Liver (tissue), 9 donors: ENCODE data around the gene ROR1. TPM values are rescaled to one million over a fixed set of nuclear protein-coding genes. Genes with fewer than 3 reads are reported as not detected.

Source experiments
- DNase-seq: peaks from one replicate; pipeline ENCODE4 v3.0.0-alpha.2; 2017; ENCODE audit warnings: low spot score
- H3K27ac ChIP-seq, 2 donors: one replicate each; pipeline ENCODE4 v1.7.0; 2013; ENCODE audit warnings: inconsistent platforms in 2 of 2, low read length in 2 of 2, control low read depth in 1 of 2, low read depth in 1 of 2, mild to moderate bottlenecking in 1 of 2
- H3K27me3 ChIP-seq, 4 donors: one replicate each; pipeline versions ENCODE4 v1.6.1 to v1.7.0; 2013; ENCODE audit warnings: low read length in 3 of 4, inconsistent platforms in 1 of 4, mild to moderate bottlenecking in 1 of 4, moderate library complexity in 1 of 4; ENCODE audit not compliant: control insufficient read depth in 4 of 4, insufficient read depth in 4 of 4
- H3K36me3 ChIP-seq, 4 donors: one replicate each; pipeline versions ENCODE4 v1.6.1 to v1.7.0; 2013; ENCODE audit warnings: low read length in 3 of 4, mild to moderate bottlenecking in 3 of 4, low read depth in 1 of 4, moderate library complexity in 1 of 4; ENCODE audit not compliant: control insufficient read depth in 4 of 4, insufficient read depth in 3 of 4
- H3K4me1 ChIP-seq, 4 donors: one replicate each; pipeline versions ENCODE4 v1.6.1 to v1.7.0; 2013; ENCODE audit warnings: low read length in 3 of 4, mild to moderate bottlenecking in 3 of 4, moderate library complexity in 1 of 4; ENCODE audit not compliant: control insufficient read depth in 4 of 4, insufficient read depth in 4 of 4
- H3K4me3 ChIP-seq, 3 donors: one replicate each; pipeline versions ENCODE4 v1.6.1 to v1.7.0; 2013; ENCODE audit warnings: low read length in 3 of 3, control low read depth in 1 of 3, low read depth in 1 of 3, mild to moderate bottlenecking in 1 of 3
- H3K9ac ChIP-seq, 2 donors: one replicate each; pipeline ENCODE4 v1.7.0; 2013; ENCODE audit warnings: low read length in 2 of 2, mild to moderate bottlenecking in 2 of 2, moderate library complexity in 2 of 2, control low read depth in 1 of 2, low read depth in 1 of 2
- H3K9me3 ChIP-seq, 4 donors: one replicate each; pipeline versions ENCODE4 v1.6.1 to v1.7.0; 2013; ENCODE audit warnings: low read length in 3 of 4; ENCODE audit not compliant: control insufficient read depth in 4 of 4
- CTCF ChIP-seq: fragments of 150-350 bp; IDR thresholded peaks from 2 replicates; pipeline ENCODE4 v1.5.1; 2017; ENCODE audit warnings: improper control_type of control experiment, low read depth, low read length; ENCODE audit not compliant: missing input control
- EGR1 ChIP-seq, 2 donors: IDR thresholded peaks; 2 replicates each; pipeline ENCODE4 v1.6.1; 2016 to 2018; ENCODE audit warnings: antibody characterized with exemption in 2 of 2, low read depth in 2 of 2
- FOXA2 ChIP-seq: IDR thresholded peaks from 2 replicates; pipeline ENCODE4 v1.6.1; 2016; ENCODE audit warnings: antibody characterized with exemption
- GABPA ChIP-seq, 2 donors: IDR thresholded peaks in 1 of 2; conservative IDR thresholded peaks in 1 of 2; 2 replicates each; pipeline ENCODE4 v1.6.1; 2016; ENCODE audit warnings: antibody characterized with exemption in 2 of 2, mild to moderate bottlenecking in 1 of 2, moderate library complexity in 1 of 2
- HNF4A ChIP-seq, 2 donors: conservative IDR thresholded peaks; 2 replicates each; pipeline ENCODE4 v1.6.1; 2016; ENCODE audit warnings: antibody characterized with exemption in 2 of 2, mild to moderate bottlenecking in 2 of 2
- NR2F2 ChIP-seq: IDR thresholded peaks from 2 replicates; pipeline ENCODE4 v1.6.1; 2016; ENCODE audit warnings: antibody characterized with exemption
- RAD21 ChIP-seq, 2 donors: IDR thresholded peaks; 2 replicates each; pipeline ENCODE4 v1.6.1; 2016; ENCODE audit warnings: antibody characterized with exemption in 2 of 2, mild to moderate bottlenecking in 2 of 2
- RXRA ChIP-seq, 2 donors: IDR thresholded peaks; 2 replicates each; pipeline ENCODE4 v1.6.1; 2017 to 2018; ENCODE audit warnings: antibody characterized with exemption in 2 of 2, mild to moderate bottlenecking in 1 of 2
- SP1 ChIP-seq: IDR thresholded peaks from 2 replicates; pipeline ENCODE4 v1.6.1; 2018; ENCODE audit warnings: antibody characterized with exemption, mild to moderate bottlenecking
- TAF1 ChIP-seq: conservative IDR thresholded peaks from 2 replicates; pipeline ENCODE4 v1.6.1; 2016; ENCODE audit warnings: antibody characterized with exemption, mild to moderate bottlenecking
- YY1 ChIP-seq: IDR thresholded peaks from 2 replicates; pipeline ENCODE4 v1.6.1; 2016; ENCODE audit warnings: antibody characterized with exemption, mild to moderate bottlenecking
- ZBTB33 ChIP-seq: IDR thresholded peaks from 2 replicates; pipeline ENCODE4 v1.6.1; 2016; ENCODE audit warnings: antibody characterized with exemption
- WGBS: extraction: QIAGEN DNeasy Blood & Tissue Kit; methylation state at CpG from one replicate; pipeline ENCODE4 v1.1.7; 2013; 5-methylcytosine and 5-hydroxymethylcytosine counted together
- polyA plus RNA-seq, 2 donors: library from polyadenylated mRNA; stranded (reverse) in 1 of 2; unstranded in 1 of 2; fragments of 200-250 nt in 1 of 2; fragments of >200 nt in 1 of 2; fragmentation: Nextera tagmentation in 1 of 2; extraction: Ambion mirVana in 1 of 2; gene quantifications; one replicate each; pipeline versions ENCODE4 v1.2.1 to v1.2.3, GENCODE V29; 2013 to 2015
- total RNA-seq, 2 donors: library from RNA; depleted of rRNA; stranded (reverse); fragments of >200 nt; gene quantifications; one replicate each; pipeline ENCODE4 v1.2.3, GENCODE V29; 2014
- TF ChIP-seq, protein P1 (sequence below): IDR thresholded peaks from 2 replicates; pipeline ENCODE4 v1.6.1; 2016; ENCODE audit warnings: antibody characterized with exemption
- TF ChIP-seq, protein P2 (sequence below): IDR thresholded peaks from 2 replicates; pipeline ENCODE4 v1.6.1; 2016; ENCODE audit warnings: antibody characterized with exemption
- donor health status: healthy.
- donor health status: healthy.
- donor health status: healthy.
- donor health status: healthy.
- donor health status: healthy.

The ROR1 gene
- total and polyA plus RNA-seq, 4 donors = 0.15 to 0.98 (median 0.37) TPM

DNA sequence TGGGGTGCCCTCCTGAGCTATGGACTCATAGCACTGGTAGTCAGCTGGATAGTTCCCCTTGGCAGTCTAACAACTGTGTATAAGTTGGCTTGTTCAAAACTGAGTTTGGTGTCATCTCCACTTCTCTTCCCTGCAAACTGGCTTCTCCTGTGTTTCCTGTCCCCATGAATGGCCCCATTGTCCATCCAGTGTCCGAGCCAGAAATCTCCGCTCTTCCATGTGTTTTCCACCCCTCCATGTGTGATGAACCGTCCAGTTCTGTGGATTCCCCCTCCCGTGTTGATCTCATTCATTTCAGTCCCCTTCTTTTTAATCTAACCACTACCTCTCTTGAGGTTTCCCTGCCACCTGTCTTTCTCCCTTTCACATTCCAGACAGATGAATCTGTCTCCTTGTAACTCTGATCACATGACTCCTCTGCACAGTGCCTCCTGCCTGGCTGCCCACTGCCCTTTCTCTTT is 195.7 kb downstream of the ROR1 start:
- TF ChIP-seq GABPA (IDR thresholded peaks at IDR 0.05 in 1 of 2, conservative IDR thresholded peaks at IDR 0.05 in 1 of 2) (no peak), TAF1 (no peak), CTCF (no peak), RXRA (IDR thresholded peaks at IDR 0.05) (no peak), EGR1 (IDR thresholded peaks at IDR 0.05; ENCODE audit: low read depth in 2 of 2) (no peak), SP1 (no peak), ZBTB33 (no peak)
- TF ChIP-seq, protein P1, sequence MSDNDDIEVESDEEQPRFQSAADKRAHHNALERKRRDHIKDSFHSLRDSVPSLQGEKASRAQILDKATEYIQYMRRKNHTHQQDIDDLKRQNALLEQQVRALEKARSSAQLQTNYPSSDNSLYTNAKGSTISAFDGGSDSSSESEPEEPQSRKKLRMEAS = no peak
- TF ChIP-seq, protein P2, sequence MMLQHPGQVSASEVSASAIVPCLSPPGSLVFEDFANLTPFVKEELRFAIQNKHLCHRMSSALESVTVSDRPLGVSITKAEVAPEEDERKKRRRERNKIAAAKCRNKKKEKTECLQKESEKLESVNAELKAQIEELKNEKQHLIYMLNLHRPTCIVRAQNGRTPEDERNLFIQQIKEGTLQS = no peak
- Histone ChIP-seq H3K9ac (no peak overlapping the region), H3K27me3 (no peaks in the 10 kb centered on the region), H3K4me1 (peaks cover 0 to 3% (median 0%) of the 10 kb centered on the region in 4 donors), H3K27ac (no peak overlapping the region), H3K9me3 (no peaks in the 10 kb centered on the region), H3K4me3 (no peak overlapping the region), H3K36me3 (no peaks in the 10 kb centered on the region)
- WGBS = 88% methylated on average over 4 of the region's 4 CpGs
- no peak for DNase-seq

DNA sequence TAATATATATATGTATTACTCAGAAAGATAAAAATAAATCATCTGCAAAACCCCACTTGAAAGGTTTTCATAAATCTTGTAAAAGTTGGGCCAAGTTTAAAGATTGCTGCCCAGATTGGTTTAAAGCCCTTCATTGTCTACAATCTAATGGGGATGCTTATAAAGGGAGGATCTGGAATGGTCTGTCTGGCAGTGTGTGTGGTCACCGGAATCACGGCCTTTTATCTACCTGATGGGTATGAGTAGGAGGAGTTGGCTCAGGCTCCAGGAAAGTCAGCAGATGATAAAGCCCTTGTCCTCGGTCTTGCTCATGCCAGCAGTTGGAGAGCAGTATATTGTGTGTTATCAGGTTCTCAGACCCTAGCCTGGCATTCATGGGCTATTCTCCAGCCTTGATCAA is 197.7 kb downstream of the ROR1 start:
- TF ChIP-seq HNF4A (conservative IDR thresholded peaks at IDR 0.05) (no peak), FOXA2 (no peak), NR2F2 (no peak), TAF1 (no peak), RXRA (IDR thresholded peaks at IDR 0.05) (no peak), YY1 (no peak), EGR1 (IDR thresholded peaks at IDR 0.05; ENCODE audit: low read depth in 2 of 2) (no peak), ZBTB33 (no peak), SP1 (no peak), RAD21 (IDR thresholded peaks at IDR 0.05) (no peak)
- TF ChIP-seq, protein P2 = no peak
- H3K27me3 ChIP-seq = peaks cover 0 to 2% (median 0%) of the 10 kb centered on the region in 4 donors
- H3K9me3 ChIP-seq = no peaks in the 10 kb centered on the region
- DNase-seq = no peak
- 86% methylated on average over 3 of the region's 3 CpGs for WGBS
- H3K36me3 ChIP-seq = no peaks in the 10 kb centered on the region
- no peak overlapping the region for H3K4me3 ChIP-seq
- H3K27ac ChIP-seq = no peak overlapping the region
- H3K4me1 ChIP-seq = peaks cover 0 to 3% (median 0%) of the 10 kb centered on the region in 4 donors
- H3K9ac ChIP-seq = no peak overlapping the region
